ENCODE data around the gene TDRD7. TPM values are rescaled to one million over a fixed set of nuclear protein-coding genes. Genes with fewer than 3 reads are reported as not detected.
A peak's percentile ranks its signal among the peaks of the same experiment; 100 is the strongest.

The TDRD7 gene
- total and polyA plus RNA-seq, 2 of the 13 experiments (the other 11 are each of a cell fraction or from before 2014, with no cell fraction given), result 9.8 to 15.5 TPM

DNA sequence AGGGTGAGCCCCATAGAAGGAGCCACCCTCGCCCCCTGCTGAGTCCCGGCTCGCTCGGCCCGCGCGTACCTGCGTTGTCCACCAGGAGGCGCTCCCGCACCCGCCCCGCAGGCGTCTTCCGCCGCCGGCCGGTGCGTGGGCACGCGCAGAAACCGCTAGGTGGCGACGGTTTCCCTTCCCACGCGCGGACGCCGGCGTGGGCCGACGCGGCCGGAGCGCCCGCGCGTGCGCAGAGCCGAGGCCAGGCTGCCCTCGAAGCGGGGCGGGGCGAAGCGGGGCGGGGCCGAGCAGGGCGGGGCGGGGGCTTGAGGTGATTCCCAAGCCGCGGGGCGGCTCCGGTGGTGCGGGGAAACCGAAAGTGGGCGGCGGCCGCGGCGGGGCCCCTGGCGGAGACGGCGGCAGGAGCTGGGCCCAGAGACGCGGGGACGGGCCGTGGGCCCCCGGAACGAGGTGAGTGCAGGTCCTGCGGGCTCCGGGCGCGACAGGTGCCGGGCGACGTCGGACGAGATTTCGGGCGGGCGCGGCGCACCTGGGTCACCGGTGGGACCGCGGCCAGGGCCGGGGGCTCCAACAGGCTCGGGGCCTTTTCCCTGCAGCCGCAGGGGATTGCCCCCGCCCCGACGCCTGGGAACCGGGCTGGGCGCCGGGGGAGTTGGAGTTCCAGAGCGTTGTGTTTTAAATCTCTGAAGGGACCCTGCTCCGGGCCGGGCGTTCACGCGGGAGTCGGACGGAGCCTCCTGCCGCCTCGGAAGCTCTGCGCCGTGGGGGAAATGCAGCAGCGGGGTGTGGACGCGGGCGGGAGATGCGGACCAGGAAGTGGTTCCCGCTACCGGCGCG lies at the start of gene TDRD7 (continued):
- TF ChIP-seq, protein P1, sequence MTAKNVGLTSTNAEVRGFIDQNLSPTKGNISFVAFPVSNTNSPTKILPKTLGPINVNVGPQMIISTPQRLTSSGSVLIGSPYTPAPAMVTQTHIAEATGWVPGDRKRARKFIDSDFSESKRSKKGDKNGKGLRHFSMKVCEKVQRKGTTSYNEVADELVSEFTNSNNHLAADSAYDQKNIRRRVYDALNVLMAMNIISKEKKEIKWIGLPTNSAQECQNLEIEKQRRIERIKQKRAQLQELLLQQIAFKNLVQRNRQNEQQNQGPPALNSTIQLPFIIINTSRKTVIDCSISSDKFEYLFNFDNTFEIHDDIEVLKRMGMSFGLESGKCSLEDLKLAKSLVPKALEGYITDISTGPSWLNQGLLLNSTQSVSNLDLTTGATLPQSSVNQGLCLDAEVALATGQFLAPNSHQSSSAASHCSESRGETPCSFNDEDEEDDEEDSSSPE (CRISPR knock-in tag; IDR thresholded peaks at IDR 0.05), result peak; percentile 52; the same call in 1 of the 2 replicates
- no peak for TF ChIP-seq RORA (CRISPR knock-in tag; IDR thresholded peaks at IDR 0.05)
- TF ChIP-seq, protein P2, sequence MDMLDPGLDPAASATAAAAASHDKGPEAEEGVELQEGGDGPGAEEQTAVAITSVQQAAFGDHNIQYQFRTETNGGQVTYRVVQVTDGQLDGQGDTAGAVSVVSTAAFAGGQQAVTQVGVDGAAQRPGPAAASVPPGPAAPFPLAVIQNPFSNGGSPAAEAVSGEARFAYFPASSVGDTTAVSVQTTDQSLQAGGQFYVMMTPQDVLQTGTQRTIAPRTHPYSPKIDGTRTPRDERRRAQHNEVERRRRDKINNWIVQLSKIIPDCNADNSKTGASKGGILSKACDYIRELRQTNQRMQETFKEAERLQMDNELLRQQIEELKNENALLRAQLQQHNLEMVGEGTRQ (IDR thresholded peaks at IDR 0.05; ENCODE audit: low read depth, low read length), result no peak
- TF ChIP-seq, protein P2 (CRISPR knock-in tag; IDR thresholded peaks at IDR 0.05; ENCODE audit: borderline replicate concordance), result no peak
- TF ChIP-seq ZNF446 (CRISPR knock-in tag; IDR thresholded peaks at IDR 0.05), result no peak
- TF ChIP-seq NBN (conservative IDR thresholded peaks at IDR 0.05), result no peak
- TF ChIP-seq SNAI1 (CRISPR knock-in tag; IDR thresholded peaks at IDR 0.05; ENCODE audit: borderline replicate concordance), result no peak
- TF ChIP-seq, protein P3, sequence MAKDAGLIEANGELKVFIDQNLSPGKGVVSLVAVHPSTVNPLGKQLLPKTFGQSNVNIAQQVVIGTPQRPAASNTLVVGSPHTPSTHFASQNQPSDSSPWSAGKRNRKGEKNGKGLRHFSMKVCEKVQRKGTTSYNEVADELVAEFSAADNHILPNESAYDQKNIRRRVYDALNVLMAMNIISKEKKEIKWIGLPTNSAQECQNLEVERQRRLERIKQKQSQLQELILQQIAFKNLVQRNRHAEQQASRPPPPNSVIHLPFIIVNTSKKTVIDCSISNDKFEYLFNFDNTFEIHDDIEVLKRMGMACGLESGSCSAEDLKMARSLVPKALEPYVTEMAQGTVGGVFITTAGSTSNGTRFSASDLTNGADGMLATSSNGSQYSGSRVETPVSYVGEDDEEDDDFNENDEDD (CRISPR knock-in tag; IDR thresholded peaks at IDR 0.05; ENCODE audit: borderline replicate concordance), result no peak
- TF ChIP-seq ZNF629 (CRISPR knock-in tag; conservative IDR thresholded peaks at IDR 0.05), result peak; percentile 51; the same call in 1 of the 2 replicates
- peak; percentile 68; the same call in 1 of the 2 replicates for TF ChIP-seq KDM3A (CRISPR knock-in tag; IDR thresholded peaks at IDR 0.05; ENCODE audit: low read depth)
- TF ChIP-seq ZNF335 (CRISPR knock-in tag; IDR thresholded peaks at IDR 0.05), result no peak
- TF ChIP-seq, protein P4, sequence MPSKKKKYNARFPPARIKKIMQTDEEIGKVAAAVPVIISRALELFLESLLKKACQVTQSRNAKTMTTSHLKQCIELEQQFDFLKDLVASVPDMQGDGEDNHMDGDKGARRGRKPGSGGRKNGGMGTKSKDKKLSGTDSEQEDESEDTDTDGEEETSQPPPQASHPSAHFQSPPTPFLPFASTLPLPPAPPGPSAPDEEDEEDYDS (CRISPR knock-in tag; IDR thresholded peaks at IDR 0.05), result no peak
- TF ChIP-seq ZNF777 (CRISPR knock-in tag; IDR thresholded peaks at IDR 0.05), result peak; percentile 66; the same call in 1 of the 2 replicates
- no peak for TF ChIP-seq NCOA5 (CRISPR knock-in tag; IDR thresholded peaks at IDR 0.05)
- TF ChIP-seq JUNB (CRISPR knock-in tag; IDR thresholded peaks at IDR 0.05; ENCODE audit: borderline replicate concordance), result no peak
- TF ChIP-seq, protein P5, sequence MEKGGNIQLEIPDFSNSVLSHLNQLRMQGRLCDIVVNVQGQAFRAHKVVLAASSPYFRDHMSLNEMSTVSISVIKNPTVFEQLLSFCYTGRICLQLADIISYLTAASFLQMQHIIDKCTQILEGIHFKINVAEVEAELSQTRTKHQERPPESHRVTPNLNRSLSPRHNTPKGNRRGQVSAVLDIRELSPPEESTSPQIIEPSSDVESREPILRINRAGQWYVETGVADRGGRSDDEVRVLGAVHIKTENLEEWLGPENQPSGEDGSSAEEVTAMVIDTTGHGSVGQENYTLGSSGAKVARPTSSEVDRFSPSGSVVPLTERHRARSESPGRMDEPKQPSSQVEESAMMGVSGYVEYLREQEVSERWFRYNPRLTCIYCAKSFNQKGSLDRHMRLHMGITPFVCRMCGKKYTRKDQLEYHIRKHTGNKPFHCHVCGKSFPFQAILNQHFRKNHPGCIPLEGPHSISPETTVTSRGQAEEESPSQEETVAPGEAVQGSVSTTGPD (CRISPR knock-in tag; IDR thresholded peaks at IDR 0.05), result no peak
- TF ChIP-seq, protein P6, sequence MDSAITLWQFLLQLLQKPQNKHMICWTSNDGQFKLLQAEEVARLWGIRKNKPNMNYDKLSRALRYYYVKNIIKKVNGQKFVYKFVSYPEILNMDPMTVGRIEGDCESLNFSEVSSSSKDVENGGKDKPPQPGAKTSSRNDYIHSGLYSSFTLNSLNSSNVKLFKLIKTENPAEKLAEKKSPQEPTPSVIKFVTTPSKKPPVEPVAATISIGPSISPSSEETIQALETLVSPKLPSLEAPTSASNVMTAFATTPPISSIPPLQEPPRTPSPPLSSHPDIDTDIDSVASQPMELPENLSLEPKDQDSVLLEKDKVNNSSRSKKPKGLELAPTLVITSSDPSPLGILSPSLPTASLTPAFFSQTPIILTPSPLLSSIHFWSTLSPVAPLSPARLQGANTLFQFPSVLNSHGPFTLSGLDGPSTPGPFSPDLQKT (CRISPR knock-in tag; IDR thresholded peaks at IDR 0.05; ENCODE audit: borderline replicate concordance), result no peak
- no peak for TF ChIP-seq ZNF883 (CRISPR knock-in tag; IDR thresholded peaks at IDR 0.05; ENCODE audit: not compliant biosample characterization)
- TF ChIP-seq ZNF703 (CRISPR knock-in tag; IDR thresholded peaks at IDR 0.05; ENCODE audit: borderline replicate concordance), result no peak
- no peak for TF ChIP-seq ZNF790 (CRISPR knock-in tag; IDR thresholded peaks at IDR 0.05; ENCODE audit: borderline replicate concordance)
- TF ChIP-seq ADNP (CRISPR knock-in tag; IDR thresholded peaks at IDR 0.05), result peak; percentile 93
- no peak for TF ChIP-seq ZNF546 (CRISPR knock-in tag; conservative IDR thresholded peaks at IDR 0.05)
- no peak for TF ChIP-seq ZNF652 (CRISPR knock-in tag; IDR thresholded peaks at IDR 0.05; ENCODE audit: borderline replicate concordance, low read depth)

Measured in HepG2 (cell line).